GM21360 (cell line): Measurements from ENCODE around the gene COPG1.
"Not testable (repeated sequence)": the region's sequence is repeated elsewhere in the genome, so short reads cannot be mapped to it uniquely, and the experiment has no call there.

Experiments
- ATAC-seq: cut with Tn5 transposase; IDR thresholded peaks from one replicate; pipeline ENCODE4 v1.9.1; 2021; ENCODE audit warnings: mild to moderate bottlenecking, moderate library complexity; ENCODE audit not compliant: unreplicated experiment

The COPG1 gene

GRCh38 chr3:129249284-129250065 lies at the start of gene COPG1:
Gene COPG1, plus strand, starts transcription at chr3:129249606. Its CDS starts 104 bp downstream, at chr3:129249710.
- ATAC-seq: peak; percentile 79

- no peak for ATAC-seq
Observed at GRCh38 chr3:129204473-129204872, 44.9 kb upstream of the COPG1 start.

- ATAC-seq: no peak
Observed at GRCh38 chr3:129205109-129205832, 44.1 kb upstream of the COPG1 start.

- no peak for ATAC-seq
Observed at GRCh38 chr3:129207479-129207878, 41.9 kb upstream of the COPG1 start.

- no peak for ATAC-seq
Observed at GRCh38 chr3:129211345-129211744, 38.1 kb upstream of the COPG1 start.

- ATAC-seq: no peak
Observed at GRCh38 chr3:129211772-129212171, 37.6 kb upstream of the COPG1 start.

- no peak for ATAC-seq
Observed at GRCh38 chr3:129213238-129213637, 36.2 kb upstream of the COPG1 start.

GRCh38 chr3:129218742-129219141 lies 30.7 kb upstream of the COPG1 start:
- ATAC-seq: no peak

- ATAC-seq: not testable (repeated sequence)
Observed at GRCh38 chr3:129224387-129224786, 25.0 kb upstream of the COPG1 start.

GRCh38 chr3:129224984-129225393 lies 24.4 kb upstream of the COPG1 start:
- ATAC-seq: no peak

- ATAC-seq: no peak
Observed at GRCh38 chr3:129226374-129226773, 23.0 kb upstream of the COPG1 start.

GRCh38 chr3:129228891-129229585 lies 20.4 kb upstream of the COPG1 start:
- no peak for ATAC-seq

GRCh38 chr3:129230311-129231019 lies 18.9 kb upstream of the COPG1 start:
- ATAC-seq: no peak

- ATAC-seq: no peak
Observed at GRCh38 chr3:129231331-129232119, 17.9 kb upstream of the COPG1 start.

GRCh38 chr3:129233538-129233937 lies 15.9 kb upstream of the COPG1 start:
- peak; percentile 90 for ATAC-seq

GRCh38 chr3:129234441-129234840 lies 15.0 kb upstream of the COPG1 start:
- no peak for ATAC-seq

GRCh38 chr3:129235344-129235917 lies 14.0 kb upstream of the COPG1 start:
- ATAC-seq: no peak

- no peak for ATAC-seq
Observed at GRCh38 chr3:129238945-129239705, 10.3 kb upstream of the COPG1 start.

- no peak for ATAC-seq
Observed at GRCh38 chr3:129239991-129240390, 9.4 kb upstream of the COPG1 start.
